Ovary (tissue), 10 donors: ENCODE data around the gene PADI4. TPM values are rescaled to one million over a fixed set of nuclear protein-coding genes. Genes with fewer than 3 reads are reported as not detected.

Experiments used
- DNase-seq, 5 donors: peaks; one replicate each; pipeline ENCODE4 v3.0.0-alpha.2; 2019 to 2020
- H3K27ac ChIP-seq, 2 donors: fragments of 200-600 bp; one replicate each; pipeline versions ENCODE4 v1.5.1 to v1.8.0; 2019 to 2022
- H3K27me3 ChIP-seq: fragments of 200-600 bp; one replicate; pipeline ENCODE4 v1.8.0; 2022
- H3K36me3 ChIP-seq: fragments of 200-600 bp; sonication (generic); one replicate; pipeline ENCODE4 v1.5.1; 2019
- H3K4me1 ChIP-seq: one replicate; pipeline ENCODE4 v1.8.1; 2013; ENCODE audit warnings: mild to moderate bottlenecking, moderate library complexity; ENCODE audit not compliant: insufficient read depth
- H3K4me3 ChIP-seq: fragments of 200-600 bp; sonication (generic); one replicate; pipeline ENCODE4 v1.5.1; 2017
- H3K9me3 ChIP-seq, 2 donors: fragments of 200-600 bp in 1 of 2; sonication (generic) in 1 of 2; one replicate each; pipeline versions ENCODE4 v1.5.1 to v1.8.1; 2013 to 2019; ENCODE audit warnings: mild to moderate bottlenecking in 1 of 2, moderate library complexity in 1 of 2
- EP300 ChIP-seq: sonication (generic); formaldehyde crosslinking; IDR thresholded peaks from one replicate; pipeline ENCODE4 v1.6.1; 2017; ENCODE audit warnings: antibody characterized with exemption
- POLR2A ChIP-seq: fragments of 450-650 bp; IDR thresholded peaks from one replicate; pipeline ENCODE4 v1.6.1; 2017; ENCODE audit warnings: antibody characterized with exemption, mild to moderate bottlenecking, moderate library complexity
- whole genome bisulfite sequencing, 3 donors: extraction: QIAGEN DNeasy Blood & Tissue Kit in 1 of 3; methylation state at CpG; one replicate each; pipeline versions ENCODE4 v1.1.5 to v1.1.7; 2013 to 2017; 5-methylcytosine and 5-hydroxymethylcytosine counted together
- intact Hi-C, 4 donors: fragments of 100-400 bp; cut with DNase I; formaldehyde crosslinking; loops; one replicate each; pipeline versions ENCODE4 v1.11.0 to v1.15.1; 2022 to 2023
- long read RNA-seq, 3 donors: library from polyadenylated mRNA in 2 of 3; unstranded in 2 of 3; transcript quantifications; one replicate each; pipeline ENCODE4 v2.0.0 and lab custom pipeline, GENCODE V29; 2021 to 2026
- polyA plus RNA-seq, 2 donors: library from polyadenylated mRNA; stranded (reverse); fragments of 200-250 nt in 1 of 2; fragments of 350-450 nt in 1 of 2; fragmentation: Illumina TruSeq in 1 of 2; extraction: RNeasy Lipid Tissue Mini Kit (QIAGEN cat#74804) in 1 of 2; gene quantifications; one replicate each; pipeline ENCODE4 v1.2.3, GENCODE V29; 2013 to 2014
- total RNA-seq, 7 donors: library from RNA; depleted of rRNA in 2 of 7; stranded (reverse); fragments of >200 nt in 2 of 7; fragmentation: NEBNext Ultra II Directional in 3 of 7; extraction: Animal tissue kit (Norgen Biotek cat#: 25700) in 3 of 7; gene quantifications; one replicate each; pipeline versions ENCODE4 v1.1.0 to v1.2.4, GENCODE V29; 2016 to 2023
- TF ChIP-seq, protein P1 (sequence below), 3 donors: fragments of 450-650 bp in 2 of 3; fragments of 200-600 bp in 1 of 3; IDR thresholded peaks; one replicate each; pipeline versions ENCODE4 v1.5.1 to v1.8.0; 2016 to 2022; ENCODE audit warnings: antibody characterized with exemption in 3 of 3, mild to moderate bottlenecking in 1 of 3
- donor health status: DM: no; HTN: no; CAD: no; lungs with moderate emphysema.
- donor health status: DM: no; HTN: no; CAD: no.
- donor health status: Bipolar disorder and iron deficiency.
- donor health status: DM: yes; HTN: yes; CAD: no.
- donor health status: DM: no; HTN: no; CAD: no.
- donor health status: DM: yes; HTN: yes; CAD: no.

Gene PADI4
- total RNA-seq (1 to 10 TPM in 1 of 7 donors, under 1 TPM in 3, not detected in 3; 0.10 to 1.8 (median 0.61) TPM), polyA plus RNA-seq (under 1 TPM; 0.11 to 0.17 TPM)
- long read RNA-seq, donor 1, partial matches to known transcripts = 1 of 3 reads
- long read RNA-seq, donor 1, other reads (novel, unspliced or antisense) = 0 of 3 reads
- long read RNA-seq, donor 2 = 0 reads
- long read RNA-seq, donor 3 = 0 reads

DNA sequence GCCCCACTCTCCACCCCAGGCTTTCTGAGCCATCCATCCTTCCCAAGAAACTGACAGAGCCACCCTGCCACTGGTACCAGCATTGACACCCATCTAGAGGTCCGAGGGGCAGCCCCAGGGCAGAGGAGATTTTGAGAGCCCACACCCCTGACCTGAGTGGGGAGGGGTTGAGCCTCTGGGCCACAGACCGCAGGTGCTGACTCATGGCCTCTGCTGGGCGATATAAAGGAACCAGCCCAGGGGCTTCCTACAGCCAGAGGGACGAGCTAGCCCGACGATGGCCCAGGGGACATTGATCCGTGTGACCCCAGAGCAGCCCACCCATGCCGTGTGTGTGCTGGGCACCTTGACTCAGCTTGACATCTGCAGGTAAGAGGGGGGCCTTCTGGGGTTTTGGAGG lies at the start of gene PADI4:
TSS of gene PADI4 (plus strand) at position 252 of the 400 bp plus-strand sequence. CDS start at position 278, 26 bp downstream.
- Histone ChIP-seq H3K27me3 (no peaks in the 10 kb centered on the region), H3K9me3 (no peaks in the 10 kb centered on the region), H3K36me3 (no peaks in the 10 kb centered on the region), H3K4me3 (no peak within 1 kb of the TSS), H3K4me1 (peaks cover 8% of the 10 kb centered on the region), H3K27ac (no peak within 1 kb of the TSS)
- no peak for DNase-seq
- intact Hi-C loops = no loop called here
- 57 to 76% (median 76%) methylated on average over 3 to 8 of the region's 8 CpGs for WGBS, 3 donors
- TF ChIP-seq, protein P1, sequence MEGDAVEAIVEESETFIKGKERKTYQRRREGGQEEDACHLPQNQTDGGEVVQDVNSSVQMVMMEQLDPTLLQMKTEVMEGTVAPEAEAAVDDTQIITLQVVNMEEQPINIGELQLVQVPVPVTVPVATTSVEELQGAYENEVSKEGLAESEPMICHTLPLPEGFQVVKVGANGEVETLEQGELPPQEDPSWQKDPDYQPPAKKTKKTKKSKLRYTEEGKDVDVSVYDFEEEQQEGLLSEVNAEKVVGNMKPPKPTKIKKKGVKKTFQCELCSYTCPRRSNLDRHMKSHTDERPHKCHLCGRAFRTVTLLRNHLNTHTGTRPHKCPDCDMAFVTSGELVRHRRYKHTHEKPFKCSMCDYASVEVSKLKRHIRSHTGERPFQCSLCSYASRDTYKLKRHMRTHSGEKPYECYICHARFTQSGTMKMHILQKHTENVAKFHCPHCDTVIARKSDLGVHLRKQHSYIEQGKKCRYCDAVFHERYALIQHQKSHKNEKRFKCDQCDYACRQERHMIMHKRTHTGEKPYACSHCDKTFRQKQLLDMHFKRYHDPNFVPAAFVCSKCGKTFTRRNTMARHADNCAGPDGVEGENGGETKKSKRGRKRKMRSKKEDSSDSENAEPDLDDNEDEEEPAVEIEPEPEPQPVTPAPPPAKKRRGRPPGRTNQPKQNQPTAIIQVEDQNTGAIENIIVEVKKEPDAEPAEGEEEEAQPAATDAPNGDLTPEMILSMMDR (IDR thresholded peaks at IDR 0.05) = no peak
- TF ChIP-seq EP300 (no peak), POLR2A (no peak)

- Histone ChIP-seq H3K4me3 (no peak overlapping the region), H3K4me1 (no peaks in the 10 kb centered on the region), H3K27me3 (no peaks in the 10 kb centered on the region), H3K36me3 (no peaks in the 10 kb centered on the region), H3K27ac (no peak overlapping the region), H3K9me3 (no peaks in the 10 kb centered on the region)
- WGBS, 3 donors = 88 to 92% (median 90%) methylated on average over 6 of the region's 6 CpGs
- intact Hi-C loops = no loop called here
- TF ChIP-seq POLR2A (no peak), EP300 (no peak)
- TF ChIP-seq, protein P1 (IDR thresholded peaks at IDR 0.05) = no peak
- no peak for DNase-seq
Observed at GRCh38 chr1:17258758-17259130, 49.3 kb upstream of the PADI4 start.

DNA sequence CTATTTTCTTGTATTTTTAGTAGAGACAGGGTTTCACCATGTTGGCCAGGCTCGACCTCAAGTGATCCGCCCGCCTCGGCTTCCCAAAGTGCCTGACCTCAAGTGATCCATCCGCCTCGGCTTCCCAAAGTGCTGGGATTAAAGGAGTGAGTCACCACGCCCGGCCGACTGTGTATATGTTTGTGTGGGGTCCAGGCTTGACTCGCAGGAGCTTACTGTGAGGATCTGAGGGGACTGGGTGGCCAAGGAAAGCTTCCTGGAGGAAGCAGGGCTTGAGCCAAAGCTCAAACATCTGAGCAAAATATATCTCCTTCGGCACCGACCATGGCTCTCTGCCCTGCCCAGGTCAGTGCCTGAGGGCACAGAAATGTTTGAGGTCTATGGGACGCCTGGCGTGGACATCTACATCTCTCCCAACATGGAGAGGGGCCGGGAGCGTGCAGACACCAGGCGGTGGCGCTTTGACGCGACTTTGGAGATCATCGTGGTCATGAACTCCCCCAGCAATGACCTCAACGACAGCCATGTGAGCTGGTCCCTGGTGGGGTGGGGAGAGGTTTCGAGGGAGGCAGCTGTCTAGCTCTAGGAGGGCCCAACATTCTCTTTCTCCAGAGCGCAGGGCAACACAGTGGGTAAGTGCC lies 48.6 kb upstream of the PADI4 start:
- Histone ChIP-seq H3K4me1 (no peaks in the 10 kb centered on the region), H3K27ac (no peak overlapping the region), H3K27me3 (no peaks in the 10 kb centered on the region), H3K9me3 (no peaks in the 10 kb centered on the region), H3K36me3 (no peaks in the 10 kb centered on the region), H3K4me3 (no peak overlapping the region)
- TF ChIP-seq POLR2A = no peak
- no peak for DNase-seq
- 76 to 81% (median 77%) methylated on average over 24 of the region's 24 CpGs for WGBS, 3 donors
- intact Hi-C loops = no loop called here

GRCh38 chr1:17260264-17260663 lies 47.7 kb upstream of the PADI4 start:
- no peak for DNase-seq
- 59 to 68% (median 60%) methylated on average over 7 of the region's 7 CpGs for WGBS, 3 donors
- intact Hi-C loops = no loop called here
- no peak overlapping the region for H3K27ac ChIP-seq
- H3K9me3 ChIP-seq = no peaks in the 10 kb centered on the region
- no peaks in the 10 kb centered on the region for H3K27me3 ChIP-seq
- no peak for TF ChIP-seq EP300
- TF ChIP-seq, protein P1 (IDR thresholded peaks at IDR 0.05) = no peak
- TF ChIP-seq POLR2A = no peak
- no peak overlapping the region for H3K4me3 ChIP-seq
- no peaks in the 10 kb centered on the region for H3K4me1 ChIP-seq
- no peaks in the 10 kb centered on the region for H3K36me3 ChIP-seq

GRCh38 chr1:17260738-17261137 lies 47.3 kb upstream of the PADI4 start:
- TF ChIP-seq EP300 = no peak
- TF ChIP-seq, protein P1 (IDR thresholded peaks at IDR 0.05) = no peak
- no peak for TF ChIP-seq POLR2A
- no peaks in the 10 kb centered on the region for H3K36me3 ChIP-seq
- H3K9me3 ChIP-seq = no peaks in the 10 kb centered on the region
- 75 to 83% (median 82%) methylated on average over 5 of the region's 5 CpGs for WGBS, 3 donors
- intact Hi-C loops = no loop called here
- no peak overlapping the region for H3K27ac ChIP-seq
- no peaks in the 10 kb centered on the region for H3K27me3 ChIP-seq
- H3K4me3 ChIP-seq = no peak overlapping the region
- H3K4me1 ChIP-seq = no peaks in the 10 kb centered on the region
- no peak for DNase-seq
